Skeletal muscle satellite cell (primary cell): ENCODE measurements around the gene PFKL.

Experiments
- H3K27me3 ChIP-seq: 2 replicates; pipeline ENCODE4 v1.7.0; 2013; ENCODE audit warnings: low read length; ENCODE audit not compliant: control insufficient read depth, insufficient read depth
- H3K36me3 ChIP-seq: 2 replicates; pipeline ENCODE4 v1.7.0; 2013; ENCODE audit warnings: mild to moderate bottlenecking, control low read depth, low read length; ENCODE audit not compliant: insufficient read depth
- H3K4me1 ChIP-seq: 2 replicates; pipeline ENCODE4 v1.7.0; 2013; ENCODE audit warnings: low read length; ENCODE audit not compliant: control insufficient read depth, insufficient read depth
- H3K4me2 ChIP-seq: 2 replicates; pipeline ENCODE4 v1.7.0; 2013; ENCODE audit warnings: mild to moderate bottlenecking, low read length
- H3K4me3 ChIP-seq: 2 replicates; pipeline ENCODE4 v1.7.0; 2013; ENCODE audit warnings: low read length
- H3K9ac ChIP-seq: 2 replicates; pipeline ENCODE4 v1.7.0; 2013; ENCODE audit warnings: mild to moderate bottlenecking, low read depth, low read length, moderate library complexity
- H3K9me3 ChIP-seq: replicated peaks from 2 replicates; pipeline ENCODE4 v1.7.0; 2013; ENCODE audit warnings: mild to moderate bottlenecking, control low read depth, low read length

The PFKL gene

GRCh38 chr21:44376606-44377005 is 76.8 kb downstream of the PFKL start:
- Histone ChIP-seq H3K9ac (no peak overlapping the region), H3K36me3 (no peaks in the 10 kb centered on the region), H3K27me3 (peaks cover 21% of the 10 kb centered on the region), H3K9me3 (no peaks in the 10 kb centered on the region), H3K4me2 (no peak overlapping the region), H3K4me1 (no peaks in the 10 kb centered on the region), H3K4me3 (no peak overlapping the region)
